Fibroblast of skin of left quadriceps (primary cell): ENCODE data around the gene CYP8B1.

Source experiments
- DNase-seq, 2 experiments: peaks; one replicate each; pipeline ENCODE4 v3.0.0-alpha.2; 2013; ENCODE audit warnings: low read depth in 2 of 2

Gene CYP8B1

GRCh38 chr3:42852441-42852840 lies 23.2 kb downstream of the CYP8B1 start:
- no peak for DNase-seq

- DNase-seq: no peak
Observed at GRCh38 chr3:42851228-42851834, 24.3 kb downstream of the CYP8B1 start.

- DNase-seq: no peak
Observed at GRCh38 chr3:42850263-42850662, 25.4 kb downstream of the CYP8B1 start.

GRCh38 chr3:42849017-42849416 lies 26.7 kb downstream of the CYP8B1 start:
- no peak for DNase-seq

- DNase-seq: no peak
Observed at GRCh38 chr3:42847731-42848130, 27.9 kb downstream of the CYP8B1 start.

GRCh38 chr3:42846685-42847522 lies 28.8 kb downstream of the CYP8B1 start:
- DNase-seq: no peak

GRCh38 chr3:42844815-42845214 lies 30.9 kb downstream of the CYP8B1 start:
- no peak for DNase-seq

- DNase-seq: no peak
Observed at GRCh38 chr3:42844412-42844713, 31.3 kb downstream of the CYP8B1 start.

- no peak for DNase-seq
Observed at GRCh38 chr3:42843713-42844411, 31.8 kb downstream of the CYP8B1 start.

GRCh38 chr3:42841332-42841731 lies 34.3 kb downstream of the CYP8B1 start:
- no peak for DNase-seq

GRCh38 chr3:42839616-42840015 lies 36.1 kb downstream of the CYP8B1 start:
- peak; percentile 21 to 32 for DNase-seq

GRCh38 chr3:42838571-42838970 lies 37.1 kb downstream of the CYP8B1 start:
- no peak for DNase-seq

- no peak for DNase-seq
Observed at GRCh38 chr3:42836150-42837123, 39.2 kb downstream of the CYP8B1 start.

GRCh38 chr3:42831321-42831713 lies 44.4 kb downstream of the CYP8B1 start:
- peak; percentile 3 to 9 for DNase-seq

GRCh38 chr3:42830437-42831320 lies 45.0 kb downstream of the CYP8B1 start:
- no peak for DNase-seq

GRCh38 chr3:42829628-42830436 lies 45.8 kb downstream of the CYP8B1 start:
- no peak for DNase-seq

- no peak for DNase-seq
Observed at GRCh38 chr3:42829083-42829627, 46.5 kb downstream of the CYP8B1 start.

- no peak for DNase-seq
Observed at GRCh38 chr3:42827654-42828053, 48.0 kb downstream of the CYP8B1 start.

GRCh38 chr3:42827023-42827422 lies 48.7 kb downstream of the CYP8B1 start:
- DNase-seq: no peak

GRCh38 chr3:42826141-42826540 lies 49.5 kb downstream of the CYP8B1 start:
- DNase-seq: no peak
